Fibroblast of upper back skin (primary cell): ENCODE data around the gene DHRS4L2.
A peak's percentile ranks its signal among the peaks of the same experiment; 100 is the strongest.
"Not testable (repeated sequence)": the region's sequence is repeated elsewhere in the genome, so short reads cannot be mapped to it uniquely, and the experiment has no call there.

ENCODE experiments used
- DNase-seq: peaks from one replicate; pipeline ENCODE4 v3.0.0-alpha.2; 2013

The DHRS4L2 gene

GRCh38 chr14:23988607-23989363 lies at the start of gene DHRS4L2:
TSS of gene DHRS4L2 (plus strand) at chr14:23988929. CDS start at chr14:23988948, 19 bp downstream.
- DNase-seq: peak; percentile 63

DNA sequence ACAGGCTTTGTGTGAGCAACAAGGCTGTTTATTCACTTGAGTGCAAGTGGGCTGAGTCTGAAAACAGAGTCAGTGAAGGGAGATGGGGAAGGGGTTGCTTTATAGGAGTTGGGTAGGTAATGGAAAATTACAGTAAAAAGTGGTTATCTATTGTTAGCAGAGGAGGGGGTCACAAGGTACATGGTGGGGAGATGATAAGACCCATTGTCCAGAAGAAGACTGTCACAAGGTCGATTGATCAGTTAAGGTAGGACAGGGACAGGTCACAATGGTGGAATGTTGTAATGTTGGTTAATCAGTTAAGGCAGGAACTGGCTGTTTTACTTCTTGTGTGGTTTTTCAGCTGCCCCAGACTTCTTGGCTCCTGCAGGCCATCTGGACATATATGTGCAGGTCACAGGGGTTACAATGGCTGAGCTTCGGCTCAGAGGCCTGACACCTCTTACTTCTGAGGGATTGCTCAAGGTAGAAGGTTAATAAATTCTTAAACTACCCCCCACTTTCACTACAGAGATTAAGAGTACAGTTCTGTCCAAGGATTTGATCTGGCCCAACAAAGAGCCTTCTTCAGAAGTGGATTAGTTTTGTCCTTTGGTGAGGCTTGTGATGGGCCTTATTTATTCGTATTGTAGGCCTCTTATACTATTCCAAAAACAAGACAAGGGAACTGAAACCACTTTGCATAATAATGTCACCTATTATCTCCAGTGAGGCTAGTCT lies 49.0 kb upstream of the DHRS4L2 start:
- no peak for DNase-seq

GRCh38 chr14:23941230-23941629 lies 47.5 kb upstream of the DHRS4L2 start:
- DNase-seq: no peak

- DNase-seq: no peak
Observed at GRCh38 chr14:23941669-23942068, 47.1 kb upstream of the DHRS4L2 start.

- DNase-seq: no peak
Observed at GRCh38 chr14:23942587-23942986, 46.1 kb upstream of the DHRS4L2 start.

DNA sequence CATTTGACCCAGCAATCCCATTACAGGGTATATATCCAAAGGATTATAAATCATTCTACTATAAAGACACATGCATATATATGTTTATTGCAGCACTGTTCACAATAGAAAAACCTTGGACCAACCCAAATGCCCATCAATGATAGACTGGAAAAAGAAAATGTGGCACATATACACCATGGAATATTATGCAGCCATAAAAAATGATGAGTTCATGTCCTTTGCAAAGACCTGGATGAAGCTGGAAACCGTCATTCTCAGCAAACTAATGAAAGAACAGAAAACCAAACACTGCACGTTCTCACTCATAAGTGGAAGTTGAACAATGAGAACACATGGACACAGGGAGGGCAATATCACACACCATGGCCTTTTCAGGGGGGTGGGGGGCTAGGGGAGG lies 39.7 kb upstream of the DHRS4L2 start:
- DNase-seq: not testable (repeated sequence)

DNA sequence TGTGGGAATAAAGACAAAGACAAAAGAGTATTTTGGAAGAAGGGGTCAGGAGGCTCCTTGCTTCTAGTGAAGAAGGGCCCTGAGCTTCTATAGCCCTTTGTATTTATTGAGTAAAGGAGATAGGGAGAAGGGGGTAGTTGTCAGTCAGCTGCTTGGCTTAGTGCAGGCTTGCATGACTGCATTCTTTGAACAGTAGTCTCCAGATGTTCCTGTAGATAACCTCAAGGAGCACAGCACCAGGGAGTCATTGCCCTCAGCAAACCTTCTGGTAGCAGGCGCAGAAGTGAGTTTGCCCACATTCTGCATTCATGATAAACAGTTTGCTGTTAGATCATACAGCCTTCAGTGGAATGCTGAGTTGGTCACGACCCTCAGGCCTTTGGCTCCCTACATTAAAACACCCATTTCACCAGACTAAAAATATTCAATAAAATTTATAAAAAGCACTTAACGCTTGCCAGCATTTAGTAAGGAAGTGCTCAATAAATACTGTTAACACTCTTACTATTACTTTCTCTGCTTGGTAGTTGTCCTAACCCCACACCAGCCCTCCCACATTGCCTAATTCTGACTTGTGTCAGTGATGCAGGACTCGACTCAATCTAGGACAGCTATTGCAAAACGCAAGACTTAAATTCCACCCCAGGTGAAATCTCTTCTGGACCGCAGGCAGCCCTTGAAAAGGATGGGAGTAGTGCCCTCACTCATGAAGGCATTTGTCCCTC lies 38.2 kb upstream of the DHRS4L2 start:
- no peak for DNase-seq

DNA sequence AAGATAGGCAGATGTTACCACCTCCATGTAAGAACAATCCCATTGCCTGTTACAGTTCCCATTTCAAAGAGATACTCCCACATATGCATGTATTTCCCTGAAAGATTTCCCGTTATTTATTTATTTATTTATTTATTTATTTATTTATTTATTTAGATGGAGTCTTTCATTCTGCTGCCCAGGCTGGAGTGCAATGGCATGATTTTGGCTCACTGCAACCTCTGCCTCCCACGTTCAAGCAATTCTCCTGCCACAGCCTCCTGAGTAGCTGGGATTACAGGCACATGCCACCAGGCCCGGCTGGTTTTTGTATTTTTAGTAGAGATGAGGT lies 37.6 kb upstream of the DHRS4L2 start:
- DNase-seq: not testable (repeated sequence)

GRCh38 chr14:23951590-23952201 lies 37.0 kb upstream of the DHRS4L2 start:
- no peak for DNase-seq

DNA sequence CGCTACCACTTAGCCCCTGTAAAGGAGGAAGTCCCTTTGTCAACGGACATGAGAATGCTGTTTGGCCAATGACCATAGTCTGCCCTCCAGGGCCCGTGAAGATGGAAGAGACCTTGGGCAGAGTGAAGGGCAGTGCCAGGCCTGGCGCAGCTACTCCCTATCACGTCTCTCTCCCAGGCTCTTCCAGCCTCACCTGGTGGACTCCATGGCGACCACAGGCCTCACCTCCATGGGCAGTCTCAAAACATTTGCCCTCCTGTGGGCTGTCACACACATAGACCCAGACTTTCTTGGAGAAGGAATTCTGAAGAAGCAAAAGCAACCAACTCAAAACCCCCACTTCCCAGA lies 35.6 kb upstream of the DHRS4L2 start:
- DNase-seq: not testable (repeated sequence)

- DNase-seq: peak; percentile 79
Observed at GRCh38 chr14:23953464-23954278, 35.1 kb upstream of the DHRS4L2 start, which contains the start of gene DHRS4. TSS of gene DHRS4 (plus strand) at chr14:23953770. CDS start at chr14:23953789, 19 bp downstream.

GRCh38 chr14:23954279-23954614 lies 34.5 kb upstream of the DHRS4L2 start:
- DNase-seq: not testable (repeated sequence)

- not testable (repeated sequence) for DNase-seq
Observed at GRCh38 chr14:23954965-23955364, 33.8 kb upstream of the DHRS4L2 start.

DNA sequence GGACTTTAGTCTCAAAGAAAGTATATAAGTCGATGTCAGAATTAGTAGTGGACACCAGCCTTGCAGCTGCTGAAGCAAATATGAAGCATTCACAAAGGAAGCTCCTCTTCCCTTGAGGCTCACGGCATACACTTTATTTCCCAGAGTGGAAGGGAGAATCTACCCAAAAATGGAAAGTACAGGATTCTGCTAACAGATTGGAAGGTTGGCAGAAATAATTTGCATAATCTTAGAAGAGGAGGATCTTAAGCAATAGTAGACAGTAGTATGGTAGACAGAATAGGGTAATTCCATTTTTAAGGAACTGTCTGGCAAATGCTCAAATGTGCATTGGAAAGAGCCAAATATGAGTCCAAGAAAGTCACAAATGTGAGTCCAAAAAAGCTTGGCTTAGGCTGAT lies 32.9 kb upstream of the DHRS4L2 start:
- not testable (repeated sequence) for DNase-seq

DNA sequence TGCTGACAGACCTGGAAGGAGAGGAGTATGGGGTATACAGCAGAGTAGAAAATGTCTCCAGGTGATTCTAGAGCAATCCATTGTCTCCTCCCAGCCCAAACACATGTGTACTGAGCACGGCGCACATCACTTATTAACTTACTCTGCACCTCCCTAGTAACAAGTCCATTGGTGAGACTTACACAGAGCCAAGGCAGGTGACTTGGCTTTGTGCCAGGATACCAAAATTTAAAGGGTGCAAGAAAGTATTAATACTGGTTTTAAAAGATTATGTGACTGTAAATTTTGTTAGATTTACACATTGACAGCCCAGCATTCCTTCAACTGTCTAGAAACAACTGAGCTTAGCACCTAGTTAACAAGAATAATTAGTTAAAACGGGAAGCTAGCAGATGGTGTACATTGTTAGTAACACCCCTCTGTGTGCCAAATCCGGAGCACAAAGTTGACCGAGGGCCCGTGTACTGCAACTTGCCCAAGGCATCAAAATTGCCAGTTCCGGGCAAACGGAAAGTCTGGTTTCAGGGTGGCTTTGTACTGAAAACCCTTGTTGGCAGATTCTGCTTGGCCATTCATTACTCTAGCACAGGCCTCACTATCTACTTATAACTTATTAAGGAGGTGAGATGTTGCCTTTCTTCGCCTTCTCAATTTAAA lies 30.7 kb upstream of the DHRS4L2 start:
- not testable (repeated sequence) for DNase-seq

DNA sequence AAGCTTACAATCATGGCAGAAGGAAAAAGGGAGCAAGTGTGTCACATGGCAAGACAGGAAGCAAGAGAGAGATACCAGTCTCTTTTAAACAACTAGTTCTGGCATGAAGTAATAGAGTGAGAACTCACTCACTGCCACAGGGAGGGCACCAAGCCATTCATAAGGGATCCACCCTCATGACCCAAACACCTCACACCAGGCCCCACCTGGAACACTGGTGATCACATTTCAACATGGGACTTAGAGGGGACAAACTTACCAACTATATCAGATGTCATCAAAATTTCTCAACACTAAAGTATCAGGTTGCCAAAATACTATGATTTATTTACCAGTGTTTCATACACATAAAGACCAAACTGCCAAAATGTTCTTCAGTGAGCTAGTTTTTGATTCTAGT lies 27.8 kb upstream of the DHRS4L2 start:
- DNase-seq: not testable (repeated sequence)

GRCh38 chr14:23961704-23962103 lies 27.0 kb upstream of the DHRS4L2 start:
- not testable (repeated sequence) for DNase-seq

- not testable (repeated sequence) for DNase-seq
Observed at GRCh38 chr14:23969130-23969480, 19.6 kb upstream of the DHRS4L2 start.

- peak; percentile 32 for DNase-seq
Observed at GRCh38 chr14:23969481-23970282, 19.0 kb upstream of the DHRS4L2 start.

GRCh38 chr14:23970283-23970659 lies 18.5 kb upstream of the DHRS4L2 start:
- not testable (repeated sequence) for DNase-seq

DNA sequence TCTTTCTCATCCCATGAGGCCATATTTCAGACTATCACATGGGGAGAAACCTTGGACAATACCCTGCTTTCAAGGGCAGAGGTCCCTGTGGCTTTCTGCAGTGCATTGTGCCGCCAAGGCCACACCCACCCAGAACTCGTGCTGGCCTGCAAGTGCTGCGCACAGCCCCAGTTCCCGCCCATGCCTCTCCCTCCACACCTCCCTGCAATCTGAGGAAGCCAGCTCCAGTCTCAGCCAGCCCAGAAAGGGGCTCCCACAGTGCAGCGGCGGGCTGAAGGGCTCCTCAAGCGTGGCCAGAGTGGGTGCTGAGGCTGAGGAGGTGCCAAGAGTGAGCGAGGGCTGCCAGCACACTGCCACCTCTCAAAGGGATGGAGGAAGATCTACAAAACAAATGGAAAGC lies 15.6 kb upstream of the DHRS4L2 start:
- DNase-seq: not testable (repeated sequence)
